Heart right ventricle (tissue), 16 donors: Measurements from ENCODE around the gene PHF1. TPM values are rescaled to one million over a fixed set of nuclear protein-coding genes. Genes with fewer than 3 reads are reported as not detected.
"Not testable (repeated sequence)": the region's sequence is repeated elsewhere in the genome, so short reads cannot be mapped to it uniquely, and the experiment has no call there.

Experiments used
- ATAC-seq, 8 donors: fragments of 200-7000 bp; cut with Tn5 transposase; one replicate each; pipeline ENCODE4 v1.9.1; 2020; ENCODE audit warnings: mild to moderate bottlenecking in 8 of 8, moderate library complexity in 8 of 8, moderate number of reproducible peaks in 1 of 8
- DNase-seq, 2 donors: peaks; one replicate each; pipeline ENCODE4 v3.0.0-alpha.2; 2020
- H3K27ac ChIP-seq, 10 donors: fragments of 200-600 bp; sonication (generic) in 2 of 10; one replicate each; pipeline versions ENCODE4 v1.5.0 to v1.8.0; 2020 to 2022; ENCODE audit warnings: mild to moderate bottlenecking in 3 of 10
- H3K27me3 ChIP-seq, 7 donors: fragments of 200-600 bp; one replicate each; pipeline ENCODE4 v1.8.0; 2021 to 2022; ENCODE audit warnings: mild to moderate bottlenecking in 2 of 7
- H3K36me3 ChIP-seq, 9 donors: fragments of 200-600 bp; sonication (generic) in 1 of 9; one replicate each; pipeline versions ENCODE4 v1.5.0 to v1.8.0; 2020 to 2022; ENCODE audit warnings: mild to moderate bottlenecking in 2 of 9
- H3K4me1 ChIP-seq, 9 donors: fragments of 200-600 bp; sonication (generic) in 1 of 9; one replicate each; pipeline versions ENCODE4 v1.5.0 to v1.8.0; 2020 to 2022; ENCODE audit warnings: mild to moderate bottlenecking in 4 of 9
- H3K4me3 ChIP-seq, 10 donors: fragments of 200-600 bp; sonication (generic) in 2 of 10; one replicate each; pipeline versions ENCODE4 v1.5.0 to v1.8.0; 2020 to 2022; ENCODE audit warnings: mild to moderate bottlenecking in 7 of 10, moderate library complexity in 2 of 10
- H3K9me3 ChIP-seq, 11 donors: fragments of 200-600 bp in 10 of 11; sonication (generic) in 2 of 11; one replicate each; pipeline versions ENCODE4 v1.5.0 to v1.8.0; 2013 to 2022; ENCODE audit warnings: mild to moderate bottlenecking in 2 of 11, control low read depth in 1 of 11, moderate library complexity in 1 of 11
- WGBS, 2 donors: extraction: QIAGEN DNeasy Blood & Tissue Kit; methylation state at CpG; one replicate each; pipeline ENCODE4 v1.1.7; 2013; ENCODE audit warnings: inconsistent platforms in 1 of 2; 5-methylcytosine and 5-hydroxymethylcytosine counted together
- intact Hi-C, 10 donors: fragments of 100-400 bp; cut with DNase I; formaldehyde crosslinking; loops; one replicate each; pipeline versions ENCODE4 v1.11.1 to v1.14.2; 2022
- polyA plus RNA-seq, 2 donors: library from polyadenylated mRNA; stranded (reverse); fragments of 200-250 nt; gene quantifications; one replicate each; pipeline ENCODE4 v1.2.3, GENCODE V29; 2013
- total RNA-seq, 10 donors: library from RNA; stranded (reverse); fragmentation: NEBNext Ultra II Directional in 3 of 10; extraction: Animal tissue kit (Norgen Biotek cat#: 25700) in 3 of 10; gene quantifications; one replicate each; pipeline versions ENCODE4 v1.2.1 to v1.2.4, GENCODE V29; 2021 to 2023
- TF ChIP-seq, protein P1 (sequence below), 9 donors: fragments of 200-600 bp; sonication (generic) in 2 of 9; IDR thresholded peaks; one replicate each; pipeline versions ENCODE4 v1.5.0 to v1.8.0; 2021 to 2022; ENCODE audit warnings: antibody characterized with exemption in 9 of 9, mild to moderate bottlenecking in 5 of 9, moderate library complexity in 1 of 9
- donor health status: Arrhythmogenic right ventricular cardiomyopathy.
- donor health status: ischemic (EF 13 %, LVEDD 7.1; RV severe dilation, severe dysfunction).
- donor health status: healthy with polysubstance abuse.
- donor health status: DM: no; HTN: yes; CAD: no.
- donor health status: DM: no; HTN: no; CAD: no.
- donor health status: ischemic (EF 25% LVEDD 6.9; RV normal size, moderate dysfunction).
- donor health status: ischemic (EF 25% LVEDD 5.7; RV mildly dilated, moderate dysfunction).
- donor health status: healthy.
- donor health status: DM: yes; HTN: yes; CAD: no.
- donor health status: Ischemic cardiomyopathy.
- donor health status: ischemic (EF 35%, LVEDD 5.7; RV mildly dilated, moderate dysfunction).
- donor health status: nonischemic (EF 11% LVEDD 7.7; RV severe dilation, severe dysfunction).
- donor health status: DM: yes; HTN: yes; CAD: no.
- donor health status: PGD.
- donor health status: ischemic (EF 29% LVEDD 5.4; RV normal size, mild dysfunction).
- donor health status: nonischemic (EF 23%, LVEDD 6.1; RV moderate dilation, normal function).

PHF1 gene
- total and polyA plus RNA-seq, 12 donors, result 36.2 to 125 (median 51.0) TPM

- TF ChIP-seq, protein P1, sequence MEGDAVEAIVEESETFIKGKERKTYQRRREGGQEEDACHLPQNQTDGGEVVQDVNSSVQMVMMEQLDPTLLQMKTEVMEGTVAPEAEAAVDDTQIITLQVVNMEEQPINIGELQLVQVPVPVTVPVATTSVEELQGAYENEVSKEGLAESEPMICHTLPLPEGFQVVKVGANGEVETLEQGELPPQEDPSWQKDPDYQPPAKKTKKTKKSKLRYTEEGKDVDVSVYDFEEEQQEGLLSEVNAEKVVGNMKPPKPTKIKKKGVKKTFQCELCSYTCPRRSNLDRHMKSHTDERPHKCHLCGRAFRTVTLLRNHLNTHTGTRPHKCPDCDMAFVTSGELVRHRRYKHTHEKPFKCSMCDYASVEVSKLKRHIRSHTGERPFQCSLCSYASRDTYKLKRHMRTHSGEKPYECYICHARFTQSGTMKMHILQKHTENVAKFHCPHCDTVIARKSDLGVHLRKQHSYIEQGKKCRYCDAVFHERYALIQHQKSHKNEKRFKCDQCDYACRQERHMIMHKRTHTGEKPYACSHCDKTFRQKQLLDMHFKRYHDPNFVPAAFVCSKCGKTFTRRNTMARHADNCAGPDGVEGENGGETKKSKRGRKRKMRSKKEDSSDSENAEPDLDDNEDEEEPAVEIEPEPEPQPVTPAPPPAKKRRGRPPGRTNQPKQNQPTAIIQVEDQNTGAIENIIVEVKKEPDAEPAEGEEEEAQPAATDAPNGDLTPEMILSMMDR (IDR thresholded peaks at IDR 0.05), result no peak
- no peaks in the 10 kb centered on the region for H3K9me3 ChIP-seq
- WGBS, 2 donors, result 76 to 80% methylated on average over 8 of the region's 8 CpGs
- no peaks in the 10 kb centered on the region for H3K27me3 ChIP-seq
- ATAC-seq, result no peak
- no peaks in the 10 kb centered on the region for H3K4me1 ChIP-seq
- intact Hi-C loops, result no loop called here
- H3K36me3 ChIP-seq, result no peaks in the 10 kb centered on the region
- no peak for DNase-seq
- H3K27ac ChIP-seq, result no peak overlapping the region
- H3K4me3 ChIP-seq, result no peak overlapping the region
These were observed 43.7 kb upstream of the PHF1 start for GRCh38 chr6:33367009-33367714.

- H3K36me3 ChIP-seq, H3K4me3 ChIP-seq, DNase-seq, H3K9me3 ChIP-seq, H3K4me1 ChIP-seq, H3K27ac ChIP-seq, H3K27me3 ChIP-seq, intact Hi-C loops, ATAC-seq: not testable (repeated sequence)
- 88 to 92% methylated on average over 4 to 5 of the region's 5 CpGs for WGBS, 2 donors
These were observed 43.1 kb upstream of the PHF1 start for GRCh38 chr6:33367715-33368025.

DNA sequence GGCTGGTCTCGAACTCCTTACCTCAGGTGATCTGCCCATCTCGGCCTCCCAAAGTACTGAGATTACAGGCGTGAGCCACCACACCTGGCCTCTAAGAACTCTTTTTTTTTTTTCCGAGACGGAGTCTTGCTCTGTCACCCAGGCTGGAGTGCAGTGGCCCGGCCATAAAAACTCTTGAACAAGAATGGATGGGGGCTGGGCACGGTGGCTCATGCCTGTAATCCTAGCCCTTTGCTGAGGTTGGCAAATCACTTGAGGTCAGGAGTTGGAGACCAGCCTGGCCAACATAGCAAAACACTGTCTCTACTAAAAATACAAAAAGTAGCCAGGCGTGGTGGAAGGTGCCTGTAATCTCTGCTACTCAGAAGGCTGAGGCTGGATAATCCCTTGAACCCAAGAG, 38.9 kb upstream of the PHF1 start:
- H3K27me3 ChIP-seq, H3K4me3 ChIP-seq, ATAC-seq, DNase-seq, intact Hi-C loops, H3K27ac ChIP-seq, H3K9me3 ChIP-seq, H3K36me3 ChIP-seq: not testable (repeated sequence)
- peaks cover 0 to 40% (median 13%) of the 10 kb centered on the region in 9 donors for H3K4me1 ChIP-seq
- 94% methylated on average over 8 of the region's 8 CpGs for whole genome bisulfite sequencing, 2 donors

- ATAC-seq, result no peak
- H3K9me3 ChIP-seq, result no peaks in the 10 kb centered on the region
These were observed 38.2 kb upstream of the PHF1 start for GRCh38 chr6:33372526-33373123.

GRCh38 chr6:33373960-33374910, 36.6 kb upstream of the PHF1 start:
- no peak for DNase-seq
- no peaks in the 10 kb centered on the region for H3K27me3 ChIP-seq
- peaks cover 0 to 49% (median 13%) of the 10 kb centered on the region in 9 donors for H3K4me1 ChIP-seq
- 73 to 76% methylated on average over 8 of the region's 8 CpGs for WGBS, 2 donors
- TF ChIP-seq, protein P1 (IDR thresholded peaks at IDR 0.05), result no peak
- intact Hi-C loops, result no loop called here
- H3K36me3 ChIP-seq, result no peaks in the 10 kb centered on the region
- no peaks in the 10 kb centered on the region for H3K9me3 ChIP-seq
- H3K4me3 ChIP-seq, result no peak overlapping the region
- no peak for ATAC-seq
- H3K27ac ChIP-seq, result peak overlapping the region in 4 of 10 donors; percentile 20 to 83 (median 44)

More at GRCh38 chr6:33372526-33373123, 38.2 kb upstream of the PHF1 start:
- no peak overlapping the region for H3K4me3 ChIP-seq
- no peaks in the 10 kb centered on the region for H3K36me3 ChIP-seq
- no peaks in the 10 kb centered on the region for H3K27me3 ChIP-seq
- no peak for DNase-seq
- no peak overlapping the region for H3K27ac ChIP-seq
- intact Hi-C loops, result no loop called here
- peaks cover 0 to 48% (median 13%) of the 10 kb centered on the region in 9 donors for H3K4me1 ChIP-seq
- TF ChIP-seq, protein P1 (IDR thresholded peaks at IDR 0.05), result no peak
- WGBS, 2 donors, result 51 to 52% methylated on average over 5 of the region's 5 CpGs
